ENCODE measurements around the gene N4BP2.
"Not testable (repeated sequence)": the region's sequence is repeated elsewhere in the genome, so short reads cannot be mapped to it uniquely, and the experiment has no call there.

The N4BP2 gene

DNA sequence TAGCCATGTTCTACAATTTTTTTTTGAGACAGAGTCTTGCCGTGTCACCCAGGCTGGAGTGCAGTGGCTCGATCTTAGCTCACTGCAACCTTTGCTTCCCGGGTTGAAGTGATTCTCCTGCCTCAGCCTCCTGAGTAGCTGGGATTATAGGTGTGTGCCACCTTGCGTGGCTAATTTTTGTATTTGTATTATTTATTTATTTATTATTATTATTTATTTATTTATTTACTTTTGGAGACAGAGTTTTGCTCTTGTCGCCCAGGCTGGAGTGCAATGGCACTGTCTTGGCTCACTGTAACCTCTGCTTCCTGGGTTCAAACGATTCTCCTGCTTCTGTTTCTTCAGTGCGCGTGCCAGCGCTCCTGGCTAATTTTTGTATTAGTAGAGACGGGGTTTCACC lies 36.8 kb downstream of the N4BP2 start:
- DNase-seq: not testable (repeated sequence)

DNA sequence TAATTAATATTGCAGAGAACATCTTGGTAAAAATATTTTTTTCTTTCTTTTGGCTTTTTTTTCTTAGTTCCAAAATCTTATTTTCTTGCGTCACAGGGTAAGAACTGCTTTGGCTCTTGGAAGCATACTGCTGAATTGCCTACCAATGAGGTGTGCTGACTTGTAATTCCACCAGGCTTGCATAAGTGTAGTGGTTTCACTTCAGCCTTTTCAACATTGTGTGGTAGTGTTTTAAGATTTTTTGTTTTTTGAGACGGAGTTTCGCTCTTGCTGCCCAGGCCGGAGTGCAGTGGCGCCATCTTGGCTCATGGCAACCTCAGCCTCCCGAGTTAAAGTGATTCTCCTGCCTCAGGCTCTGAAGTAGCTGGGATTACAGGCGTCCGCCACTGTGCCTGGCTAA lies 42.4 kb downstream of the N4BP2 start:
- no peak for DNase-seq

DNA sequence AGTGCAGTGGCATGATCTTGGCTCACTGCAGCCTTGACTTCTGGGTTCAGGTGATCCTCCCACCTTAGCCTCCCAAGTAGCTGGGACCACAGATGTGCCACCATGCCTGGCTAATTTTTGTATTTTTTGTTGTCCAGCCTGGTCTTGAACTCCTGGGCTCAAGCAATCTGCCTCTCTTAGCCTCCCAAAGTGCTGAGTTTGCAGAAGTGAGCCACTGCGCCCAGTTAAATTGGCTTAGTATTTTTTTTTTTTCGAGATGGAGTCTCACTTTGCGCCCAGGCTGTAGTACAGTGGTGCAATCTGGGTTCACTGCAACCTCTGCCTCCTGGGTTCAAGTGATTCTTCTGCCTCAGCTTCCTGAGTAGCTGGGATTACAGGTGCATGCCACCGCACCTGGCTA lies 50.5 kb downstream of the N4BP2 start:
- DNase-seq: not testable (repeated sequence)

DNA sequence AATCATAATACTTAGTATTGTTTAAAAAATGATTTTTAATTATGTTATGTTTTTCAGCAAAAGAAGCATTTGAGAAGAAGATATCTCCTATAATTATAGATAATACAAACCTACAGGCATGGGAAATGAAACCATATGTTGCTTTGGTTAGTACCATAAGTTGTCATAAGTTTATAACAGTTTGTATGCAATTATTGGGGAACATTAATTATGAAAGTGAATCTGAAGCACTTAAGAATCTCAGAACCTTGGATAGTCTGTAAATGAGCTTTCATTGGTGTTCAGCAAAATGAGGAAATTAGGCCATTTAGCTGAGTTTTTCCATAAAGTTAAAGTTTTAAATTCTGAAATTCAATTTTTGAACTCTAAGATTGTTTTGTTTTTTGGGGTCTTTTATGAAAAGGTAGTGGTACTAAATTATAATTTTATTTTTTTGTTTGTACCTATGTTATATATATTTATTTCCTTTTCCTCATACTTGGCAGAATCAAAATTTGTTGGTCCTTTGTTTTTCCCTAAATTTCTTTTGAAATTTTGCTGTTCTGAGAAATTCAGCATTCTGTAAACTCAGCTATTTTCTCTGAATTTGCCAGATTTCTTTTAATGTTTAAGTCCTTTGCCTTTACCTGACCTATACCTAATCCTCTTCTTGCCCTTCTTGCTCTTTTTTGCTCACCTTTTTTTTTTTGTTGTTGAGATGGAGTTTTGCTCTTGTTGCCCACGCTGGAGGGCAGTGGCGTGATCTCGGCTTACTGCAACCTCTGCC lies 55.6 kb downstream of the N4BP2 start:
- DNase-seq: no peak

DNA sequence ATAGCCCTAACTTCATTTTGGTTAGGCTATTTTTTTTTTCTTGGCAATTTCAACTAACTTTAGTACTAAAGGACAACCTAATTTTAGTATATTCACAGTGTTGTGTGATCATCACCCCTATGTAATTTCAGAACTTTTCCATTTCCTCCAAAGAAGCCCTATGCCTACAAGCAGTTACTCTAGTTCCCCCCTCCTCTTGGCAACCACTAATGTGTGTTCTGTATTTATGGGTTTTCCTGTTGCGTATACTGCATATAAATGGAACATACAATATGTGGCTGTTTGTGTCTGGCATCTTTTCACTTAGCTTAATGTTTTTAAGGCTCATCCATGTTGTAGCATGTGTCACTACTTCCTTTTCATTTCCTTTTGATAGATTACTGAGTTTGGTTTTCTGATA lies 57.6 kb downstream of the N4BP2 start:
- no peak for DNase-seq

DNA sequence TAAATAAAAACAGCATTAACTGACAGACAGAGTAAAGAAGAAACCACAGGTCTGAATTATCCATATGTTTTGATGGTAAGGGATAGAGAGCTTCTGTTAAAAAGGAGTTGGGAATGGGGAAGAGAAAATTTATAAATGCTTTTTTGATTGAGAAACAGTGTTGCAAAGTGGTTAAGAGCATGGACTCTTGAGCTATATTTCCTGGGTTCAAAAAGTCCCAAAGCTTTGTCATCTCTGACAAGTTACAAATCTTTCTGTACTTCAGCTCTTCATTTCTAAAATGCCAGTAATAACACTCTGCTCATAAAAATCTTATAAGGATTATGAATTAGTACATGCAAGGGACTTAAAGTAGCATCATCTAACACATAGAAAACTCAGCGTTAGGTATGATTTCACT lies 62.2 kb downstream of the N4BP2 start:
- no peak for DNase-seq

DNA sequence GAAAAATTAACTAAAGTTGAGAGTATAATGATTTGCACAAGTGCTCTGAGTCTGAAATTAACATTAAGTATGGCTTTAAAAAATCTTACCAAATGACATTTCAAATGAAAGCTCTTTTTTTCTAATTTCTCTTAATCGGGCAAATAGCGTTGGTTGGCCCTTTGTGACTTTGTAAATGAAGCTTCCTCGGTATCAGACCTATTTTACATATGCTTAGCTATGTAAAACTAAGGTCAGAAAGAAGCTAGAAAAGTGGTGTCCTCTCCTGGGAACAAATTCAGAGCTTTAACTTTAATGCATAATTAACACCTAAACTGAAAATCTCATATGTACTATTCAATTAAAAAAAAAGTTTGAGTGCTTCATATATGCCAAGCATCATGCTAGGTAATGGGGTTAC lies 62.7 kb downstream of the N4BP2 start:
- DNase-seq: no peak

DNA sequence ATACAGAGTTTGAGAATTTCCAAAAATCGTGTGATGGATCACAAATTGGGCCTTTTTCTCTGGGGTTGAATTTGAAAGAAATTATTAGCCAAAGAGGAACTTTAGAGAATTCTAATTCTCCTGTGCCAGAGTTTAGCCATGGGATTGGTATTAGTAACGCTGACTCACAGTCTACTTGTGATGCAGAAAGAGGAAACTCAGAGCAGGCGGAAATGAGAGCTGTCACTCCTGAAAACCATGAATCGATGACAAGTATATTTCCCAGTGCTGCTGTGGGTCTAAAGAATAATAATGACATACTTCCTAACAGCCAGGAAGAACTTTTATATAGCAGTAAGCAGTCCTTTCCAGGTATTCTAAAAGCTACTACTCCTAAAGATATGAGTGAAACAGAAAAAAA lies 64.9 kb downstream of the N4BP2 start:
- peak; percentile 33 for DNase-seq

DNA sequence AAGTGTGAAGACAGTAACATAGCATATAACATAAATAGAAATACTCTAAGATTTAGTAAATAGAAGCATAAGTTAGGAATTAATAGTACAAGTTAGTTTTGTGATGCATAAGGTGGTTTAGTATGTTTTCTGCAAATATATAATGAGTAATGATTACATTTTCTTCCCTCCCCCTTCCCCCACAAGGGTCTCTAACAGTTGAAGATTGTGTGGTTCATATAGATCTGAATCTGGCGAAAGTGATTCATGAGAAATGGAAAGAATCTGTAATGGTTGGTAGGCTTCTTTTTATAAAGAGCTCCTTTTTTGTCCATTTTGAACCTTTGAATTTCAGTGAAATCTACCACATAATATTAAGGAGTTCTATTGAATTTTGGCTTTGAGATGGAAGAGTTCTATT lies 66.3 kb downstream of the N4BP2 start:
- no peak for DNase-seq

DNA sequence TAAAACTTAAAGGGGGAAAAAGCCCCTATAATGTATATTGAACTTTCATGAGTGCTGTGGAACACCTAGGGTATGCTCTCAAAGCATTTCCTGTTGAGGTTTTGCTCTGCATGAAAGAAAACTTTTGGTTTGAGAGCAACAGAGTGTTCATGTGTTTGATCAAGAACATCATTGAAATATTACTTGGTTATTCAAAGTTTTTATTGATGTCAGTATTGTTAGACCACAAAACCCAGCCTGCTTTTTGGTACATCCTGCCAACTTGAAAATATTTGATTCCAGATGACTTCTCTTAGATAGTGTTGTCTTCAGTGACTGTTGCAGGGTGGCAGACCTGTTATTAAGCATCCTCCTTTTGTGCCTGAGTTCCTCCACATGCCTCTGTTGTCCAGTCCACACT lies 68.0 kb downstream of the N4BP2 start:
- no peak for DNase-seq

DNA sequence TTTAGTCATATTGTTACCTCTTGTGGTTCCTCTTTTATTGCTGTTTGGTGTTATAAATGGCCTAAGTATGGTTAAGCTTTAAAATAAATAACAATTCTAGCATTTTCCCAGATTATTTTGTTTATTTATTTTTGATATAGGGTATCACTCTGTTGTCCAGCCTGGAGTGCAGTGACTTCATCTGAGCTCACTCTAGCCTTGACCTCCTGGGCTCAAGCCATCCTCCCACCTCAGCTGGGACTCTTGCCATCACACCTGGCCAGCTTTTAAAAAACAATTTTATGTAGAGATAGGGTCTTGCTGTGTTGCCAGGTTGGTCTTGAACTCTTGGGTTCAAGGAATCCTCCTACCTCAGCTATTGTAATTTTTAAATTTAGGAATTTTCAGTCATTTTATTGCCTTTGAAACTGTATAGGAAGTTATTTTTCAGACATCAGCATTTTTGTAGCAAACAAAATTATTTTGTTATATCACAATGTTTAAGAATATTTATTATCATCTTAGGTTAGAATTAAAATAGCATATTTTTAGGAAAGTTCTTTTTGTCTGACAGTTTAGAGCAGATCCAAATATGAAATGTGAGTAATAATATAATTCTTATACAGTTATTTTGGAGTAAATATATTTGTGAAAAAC lies 73.9 kb downstream of the N4BP2 start:
- DNase-seq: no peak

DNA sequence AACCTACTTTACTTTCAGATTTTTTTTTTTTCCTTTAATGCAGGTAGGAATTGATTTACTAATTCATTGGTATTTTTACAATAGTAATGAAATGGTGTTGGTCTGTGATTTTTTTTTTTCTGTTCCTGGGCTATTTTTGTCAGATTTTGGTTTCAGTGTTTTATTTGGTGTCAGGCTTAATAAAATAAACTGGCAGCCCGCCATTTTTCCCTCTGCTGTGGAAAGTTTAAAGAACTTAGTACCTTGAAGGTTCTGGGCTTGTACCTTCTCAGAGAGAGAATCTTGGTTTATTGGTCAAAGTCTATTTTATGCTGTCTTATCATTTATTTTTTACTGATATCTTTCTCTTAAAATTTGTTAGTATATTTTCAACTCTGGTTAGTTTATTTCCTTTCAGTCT lies 76.2 kb downstream of the N4BP2 start:
- DNase-seq: no peak

DNA sequence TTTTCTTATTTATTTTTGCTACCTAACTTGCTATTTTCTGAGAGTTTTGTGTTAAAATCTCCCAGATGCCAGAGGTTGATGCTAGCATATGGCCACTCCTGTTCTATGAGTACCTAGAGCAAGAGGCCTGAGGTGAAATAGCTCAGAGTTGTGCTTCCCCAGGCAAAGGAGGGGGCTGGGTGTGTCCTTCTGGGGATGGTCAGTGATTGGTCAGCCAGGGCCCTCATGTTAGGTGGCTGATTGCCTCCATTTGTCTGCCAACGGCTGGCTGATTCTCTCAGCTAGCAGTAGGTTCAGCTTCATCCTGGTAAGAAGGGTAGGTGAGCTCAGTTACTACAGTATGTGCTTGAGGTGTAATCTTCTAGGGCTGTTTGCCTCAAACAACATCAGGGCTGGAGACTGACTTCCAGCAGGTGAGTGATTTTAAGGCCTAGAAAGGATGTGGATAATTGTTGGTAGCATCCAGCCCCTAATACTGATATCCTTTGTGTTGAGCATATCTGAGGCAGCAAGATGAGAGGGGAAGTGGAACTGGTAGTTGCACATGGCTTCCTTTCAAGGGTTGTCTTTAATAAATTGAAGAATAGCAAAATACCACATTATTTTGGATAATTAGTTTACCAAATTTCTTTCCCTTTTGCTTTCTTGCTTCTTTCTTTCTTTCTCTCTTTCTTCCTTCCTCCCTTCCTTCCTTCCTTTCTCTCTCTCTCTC lies 77.7 kb downstream of the N4BP2 start:
- DNase-seq: no peak

DNA sequence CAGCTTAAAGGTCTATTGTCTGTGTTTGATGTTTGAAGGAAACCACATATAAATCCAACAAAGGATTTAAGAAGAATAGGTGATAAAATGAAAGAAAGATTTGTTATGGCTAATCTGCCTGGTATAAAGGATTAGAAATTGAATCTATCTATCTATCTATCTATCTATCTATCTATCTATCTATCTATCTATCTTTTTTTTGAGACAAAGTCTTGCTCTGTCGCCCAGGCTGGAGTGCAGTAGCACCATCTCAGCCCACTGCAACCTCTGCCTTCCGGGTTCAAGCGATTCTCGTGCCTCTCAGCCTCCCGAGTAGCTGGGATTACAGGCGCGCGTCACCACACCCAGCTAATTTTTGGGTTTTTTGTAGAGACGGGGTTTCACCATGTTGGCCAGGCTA lies 79.6 kb downstream of the N4BP2 start:
- not testable (repeated sequence) for DNase-seq

DNA sequence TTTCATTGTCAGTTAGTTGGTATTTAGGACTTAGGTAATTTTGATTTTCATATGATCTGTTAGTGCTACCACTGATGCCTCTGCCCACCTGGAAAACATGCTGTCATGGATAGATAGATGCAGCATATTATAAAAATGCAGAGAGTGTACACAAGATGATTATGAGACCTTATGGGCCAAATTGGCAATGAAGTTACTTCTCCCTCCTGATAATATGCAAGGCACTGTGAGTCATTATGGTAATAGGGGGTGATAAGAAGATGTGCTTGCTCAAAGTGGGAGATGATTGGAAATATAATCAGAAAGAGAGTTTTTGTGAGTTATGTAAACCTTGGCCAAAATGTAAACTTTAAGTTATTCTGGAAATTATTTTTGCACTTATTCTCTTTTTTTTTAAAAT lies 83.5 kb downstream of the N4BP2 start:
- no peak for DNase-seq

DNA sequence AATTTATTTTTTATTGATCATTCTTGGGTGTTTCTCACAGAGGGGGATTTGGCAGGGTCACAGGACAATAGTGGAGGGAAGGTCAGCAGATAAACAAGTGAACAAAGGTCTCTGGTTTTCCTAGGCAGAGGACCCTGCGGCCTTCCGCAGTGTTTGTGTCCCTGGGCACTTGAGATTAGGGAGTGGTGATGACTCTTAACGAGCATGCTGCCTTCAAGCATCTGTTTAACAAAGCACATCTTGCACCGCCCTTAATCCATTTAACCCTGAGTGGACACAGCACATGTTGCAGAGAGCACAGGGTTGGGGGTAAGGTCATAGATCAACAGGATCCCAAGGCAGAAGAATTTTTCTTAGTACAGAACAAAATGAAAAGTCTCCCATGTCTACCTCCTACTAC lies 83.9 kb downstream of the N4BP2 start:
- DNase-seq: not testable (repeated sequence)

DNA sequence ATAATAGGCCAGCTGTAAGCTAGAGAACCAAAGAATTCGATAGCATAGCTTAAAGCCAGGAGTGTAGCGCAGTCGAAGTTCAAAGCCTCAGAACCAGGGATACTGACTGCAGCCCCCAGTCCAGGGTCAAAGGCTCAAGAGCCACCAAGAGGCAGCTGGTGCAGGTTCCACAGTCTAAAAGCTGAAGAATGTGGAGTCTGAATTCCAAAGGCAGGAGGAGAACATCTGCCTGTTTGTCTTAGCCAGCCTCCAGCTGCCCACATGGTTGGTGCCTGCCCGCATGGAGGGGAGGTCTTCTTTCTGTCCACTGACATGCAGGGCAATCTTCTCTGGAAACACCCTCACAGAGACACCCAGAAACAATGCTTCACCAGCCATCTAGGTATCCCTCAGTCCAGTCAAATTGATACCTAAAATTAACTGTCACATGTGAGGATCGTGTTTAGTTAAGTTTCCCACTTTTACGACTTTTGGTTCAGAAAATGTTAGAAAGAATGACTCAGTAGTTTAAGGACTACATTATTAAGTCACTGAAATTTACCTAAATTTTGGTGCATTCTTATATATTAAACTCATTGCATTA lies 87.4 kb downstream of the N4BP2 start:
- no peak for DNase-seq

DNA sequence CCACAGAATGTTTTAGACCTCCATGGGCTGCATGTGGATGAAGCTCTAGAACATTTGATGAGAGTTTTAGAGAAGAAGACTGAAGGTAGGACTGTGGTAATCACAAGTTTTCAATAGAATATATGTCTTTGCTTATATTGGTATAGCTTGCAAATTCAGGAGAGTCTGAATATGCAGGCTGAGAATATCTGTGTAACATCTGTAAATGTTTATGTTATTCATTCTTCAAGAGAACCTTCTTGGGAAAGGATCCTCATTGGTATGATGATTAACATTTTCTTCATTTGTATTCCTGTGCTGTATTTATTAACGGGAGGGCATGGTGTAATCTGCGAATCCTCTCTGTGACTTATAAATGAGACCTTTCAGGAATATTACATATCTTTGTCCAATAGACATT lies 88.1 kb downstream of the N4BP2 start:
- no peak for DNase-seq

DNA sequence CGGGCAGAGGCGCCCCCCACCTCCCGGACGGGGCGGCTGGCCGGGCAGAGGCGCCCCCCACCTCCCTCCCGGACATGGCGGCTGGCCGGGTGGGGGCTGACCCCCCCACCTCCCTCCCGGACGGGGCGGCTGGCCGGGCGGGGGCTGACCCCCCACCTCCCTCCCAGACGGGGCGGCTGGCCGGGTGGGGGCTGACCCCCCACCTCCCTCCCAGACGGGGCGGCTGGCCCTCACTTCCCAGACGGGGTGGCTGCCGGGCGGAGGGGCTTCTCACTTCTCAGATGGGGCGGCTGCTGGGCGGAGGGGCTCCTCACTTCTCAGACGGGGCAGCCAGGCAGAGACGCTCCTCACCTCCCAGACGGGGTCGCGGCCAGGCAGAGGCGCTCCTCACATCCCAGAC lies 90.8 kb downstream of the N4BP2 start:
- not testable (repeated sequence) for DNase-seq

DNA sequence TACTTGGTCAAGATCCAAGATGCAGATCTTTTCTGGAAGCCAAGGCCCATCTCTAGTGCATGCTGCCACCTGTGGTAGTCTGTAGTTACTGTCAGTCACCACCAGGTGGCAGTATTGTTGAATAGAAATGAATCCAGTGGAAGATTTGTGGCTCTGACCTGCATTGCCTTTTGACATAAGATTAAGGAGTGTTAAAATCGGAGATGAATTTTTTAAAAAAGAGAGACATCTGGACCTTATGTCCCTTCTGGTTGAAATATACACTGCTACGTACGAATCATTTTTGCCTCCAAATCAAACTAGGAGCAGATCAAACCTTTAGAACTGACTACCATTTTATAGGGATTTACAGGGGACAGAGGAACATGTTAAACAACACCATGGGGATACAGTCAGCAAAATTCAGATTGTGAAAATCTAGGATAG lies 93.3 kb downstream of the N4BP2 start:
- peak; percentile 78 for DNase-seq

DNA sequence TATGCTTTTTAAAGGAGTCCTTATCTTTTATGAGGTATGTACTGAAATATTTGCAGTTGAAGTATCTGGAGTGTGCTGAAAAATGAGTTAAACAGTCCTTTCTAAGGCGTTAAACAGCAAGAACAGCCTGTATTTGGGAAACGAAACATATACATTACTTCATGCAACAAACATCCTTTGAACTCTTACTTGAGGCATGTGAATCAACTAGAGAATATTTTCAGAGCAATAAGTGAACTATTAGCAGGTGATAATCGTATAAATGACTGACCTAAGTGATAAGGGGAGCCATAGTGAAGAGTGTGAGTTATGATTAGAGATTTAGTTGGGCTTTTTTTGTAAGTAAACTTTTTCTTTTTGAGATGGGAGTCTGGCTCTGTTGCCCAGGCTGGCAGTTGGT lies 94.3 kb downstream of the N4BP2 start:
- no peak for DNase-seq

DNA sequence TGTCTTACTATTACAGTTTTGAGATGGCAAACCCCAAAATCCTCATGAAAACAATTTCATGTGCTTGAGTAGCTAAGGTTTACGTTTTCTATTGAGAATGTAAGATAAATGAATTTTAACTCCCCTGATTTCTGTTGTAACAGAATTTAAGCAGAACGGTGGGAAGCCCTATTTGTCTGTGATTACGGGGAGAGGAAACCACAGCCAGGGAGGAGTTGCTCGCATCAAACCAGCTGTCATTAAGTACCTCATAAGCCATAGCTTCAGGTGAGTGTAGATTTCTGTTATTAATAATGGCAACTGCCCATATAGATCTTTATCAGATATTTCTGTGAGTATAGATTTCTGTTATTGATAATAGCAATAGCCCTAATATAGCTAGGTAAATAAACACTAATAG lies 96.0 kb downstream of the N4BP2 start:
- peak; percentile 50 for DNase-seq

DNA sequence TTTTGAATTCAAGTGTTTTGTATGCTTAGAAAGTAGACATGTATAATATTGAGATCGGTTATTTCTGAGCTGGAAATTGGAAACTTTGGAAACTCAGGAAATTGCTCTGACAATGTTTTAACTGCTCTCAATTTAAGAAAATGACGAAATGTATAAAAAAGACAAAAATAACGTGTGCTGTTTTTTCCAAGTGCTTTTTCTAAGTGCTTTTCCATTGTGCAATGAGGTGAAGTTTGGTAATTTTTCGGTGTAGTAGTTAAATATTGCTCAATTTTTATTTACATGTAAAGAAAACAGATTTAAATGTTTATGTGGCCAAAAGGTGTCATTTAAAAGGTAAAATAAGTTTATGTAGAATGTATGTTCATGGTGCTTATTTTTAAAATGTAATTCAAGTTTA lies 100.8 kb downstream of the N4BP2 start:
- DNase-seq: no peak

DNA sequence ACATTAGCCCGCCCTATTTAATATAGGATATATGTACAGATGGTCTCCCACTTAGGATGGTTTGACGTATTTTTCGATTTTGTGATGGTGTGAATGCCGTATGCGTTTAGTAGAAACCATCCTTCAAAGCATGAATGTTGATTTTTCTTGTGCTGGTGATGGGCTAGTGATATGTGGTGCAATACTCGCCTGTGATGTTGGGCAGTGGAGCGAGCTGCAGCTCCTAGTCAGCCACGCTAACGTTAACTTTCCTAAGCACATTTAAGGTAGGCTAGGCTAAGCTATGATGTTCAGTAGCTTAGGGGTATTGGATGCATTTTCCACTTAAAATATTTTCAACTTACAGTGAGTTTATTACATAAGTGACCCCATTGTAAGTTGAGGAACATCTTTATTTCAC lies 103.6 kb downstream of the N4BP2 start:
- DNase-seq: no peak

Measured in CD4-positive, alpha-beta T cell treated with Interleukin-15 for 1 hour (primary cell).